NCI-H460 (cell line): ENCODE measurements around the gene H6PD. TPM values are rescaled to one million over a fixed set of nuclear protein-coding genes. Genes with fewer than 3 reads are reported as not detected.

Experiments
- DNase-seq: peaks from one replicate; pipeline ENCODE4 v3.0.0-alpha.2; 2016; ENCODE audit warnings: low read depth; ENCODE audit errors: extremely low read depth
- total RNA-seq: library from RNA; depleted of rRNA; stranded (reverse); fragments of >200 nt; shearing (Covaris generic); gene quantifications from 2 replicates; pipeline ENCODE4 v1.2.3, GENCODE V29; 2014

Gene H6PD
- total RNA-seq, 1 experiment from 2014 or later = 14.0 TPM

GRCh38 chr1:9204156-9204720 is 30.3 kb upstream of the H6PD start:
- no peak for DNase-seq

- DNase-seq = no peak
Observed at GRCh38 chr1:9207086-9207485, 27.5 kb upstream of the H6PD start.

- DNase-seq = no peak
Observed at GRCh38 chr1:9207715-9208114, 26.9 kb upstream of the H6PD start.

- no peak for DNase-seq
Observed at GRCh38 chr1:9211291-9211811, 23.2 kb upstream of the H6PD start.

- no peak for DNase-seq
Observed at GRCh38 chr1:9212735-9213134, 21.8 kb upstream of the H6PD start.

- DNase-seq = no peak
Observed at GRCh38 chr1:9213956-9214355, 20.6 kb upstream of the H6PD start.

GRCh38 chr1:9218917-9219316 is 15.7 kb upstream of the H6PD start:
- DNase-seq = no peak

- DNase-seq = no peak
Observed at GRCh38 chr1:9222846-9223625, 11.5 kb upstream of the H6PD start.

- DNase-seq = no peak
Observed at GRCh38 chr1:9224664-9225410, 9.7 kb upstream of the H6PD start.

GRCh38 chr1:9225411-9225785 is 9.2 kb upstream of the H6PD start:
- no peak for DNase-seq

- DNase-seq = no peak
Observed at GRCh38 chr1:9228609-9229008, 6.0 kb upstream of the H6PD start.

- DNase-seq = no peak
Observed at GRCh38 chr1:9229549-9229948, 5.0 kb upstream of the H6PD start.

GRCh38 chr1:9230869-9231533 is 3.6 kb upstream of the H6PD start:
- no peak for DNase-seq

GRCh38 chr1:9231648-9232332 is 2.8 kb upstream of the H6PD start:
- no peak for DNase-seq

GRCh38 chr1:9233241-9233941 is 1.2 kb upstream of the H6PD start:
- no peak for DNase-seq

- no peak for DNase-seq
Observed at GRCh38 chr1:9233942-9234222, 692 bp upstream of the H6PD start.

GRCh38 chr1:9235096-9235459 is 504 bp downstream of the H6PD start:
- DNase-seq = peak; percentile 7

GRCh38 chr1:9235560-9235959 is 986 bp downstream of the H6PD start:
- no peak for DNase-seq

- no peak for DNase-seq
Observed at GRCh38 chr1:9238134-9238533, 3.6 kb downstream of the H6PD start.

GRCh38 chr1:9238550-9238949 is 4.0 kb downstream of the H6PD start:
- no peak for DNase-seq
